Measurements from ENCODE around the gene LRPAP1. TPM values are rescaled to one million over a fixed set of nuclear protein-coding genes. Genes with fewer than 3 reads are reported as not detected.
"Not testable (repeated sequence)": the region's sequence is repeated elsewhere in the genome, so short reads cannot be mapped to it uniquely, and the experiment has no call there.

Gene LRPAP1
- total RNA-seq, 4 donors from 2014 or later = 8.8 to 260 (median 164) TPM

DNA sequence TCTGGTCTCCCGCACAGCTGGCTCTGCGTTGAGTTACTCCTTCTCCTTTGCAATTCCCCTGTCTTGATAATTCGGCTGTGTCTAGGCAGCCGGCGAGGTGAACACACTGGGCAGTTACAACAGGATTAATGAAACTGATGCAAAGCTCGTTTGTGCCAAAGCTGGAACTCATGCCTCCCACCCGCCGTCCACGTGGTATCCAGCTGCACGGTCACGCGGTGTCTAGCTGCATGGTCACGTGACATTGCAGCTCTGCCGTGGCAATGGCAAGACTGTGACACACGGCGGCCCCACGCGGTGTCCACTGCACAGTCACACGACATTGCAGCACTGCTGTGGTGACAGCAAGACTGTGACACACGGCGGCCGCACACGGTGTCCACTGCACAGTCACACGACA is 31.2 kb upstream of the LRPAP1 start:
- TF ChIP-seq POLR2A (IDR thresholded peaks at IDR 0.05) = no peak
- TF ChIP-seq, protein P1, sequence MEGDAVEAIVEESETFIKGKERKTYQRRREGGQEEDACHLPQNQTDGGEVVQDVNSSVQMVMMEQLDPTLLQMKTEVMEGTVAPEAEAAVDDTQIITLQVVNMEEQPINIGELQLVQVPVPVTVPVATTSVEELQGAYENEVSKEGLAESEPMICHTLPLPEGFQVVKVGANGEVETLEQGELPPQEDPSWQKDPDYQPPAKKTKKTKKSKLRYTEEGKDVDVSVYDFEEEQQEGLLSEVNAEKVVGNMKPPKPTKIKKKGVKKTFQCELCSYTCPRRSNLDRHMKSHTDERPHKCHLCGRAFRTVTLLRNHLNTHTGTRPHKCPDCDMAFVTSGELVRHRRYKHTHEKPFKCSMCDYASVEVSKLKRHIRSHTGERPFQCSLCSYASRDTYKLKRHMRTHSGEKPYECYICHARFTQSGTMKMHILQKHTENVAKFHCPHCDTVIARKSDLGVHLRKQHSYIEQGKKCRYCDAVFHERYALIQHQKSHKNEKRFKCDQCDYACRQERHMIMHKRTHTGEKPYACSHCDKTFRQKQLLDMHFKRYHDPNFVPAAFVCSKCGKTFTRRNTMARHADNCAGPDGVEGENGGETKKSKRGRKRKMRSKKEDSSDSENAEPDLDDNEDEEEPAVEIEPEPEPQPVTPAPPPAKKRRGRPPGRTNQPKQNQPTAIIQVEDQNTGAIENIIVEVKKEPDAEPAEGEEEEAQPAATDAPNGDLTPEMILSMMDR (IDR thresholded peaks at IDR 0.05) = no peak
- Histone ChIP-seq H3K27ac (no peak overlapping the region), H3K9me3 (no peaks in the 10 kb centered on the region), H3K4me1 (no peaks in the 10 kb centered on the region), H3K4me3 (no peak overlapping the region), H3K27me3 (no peaks in the 10 kb centered on the region), H3K36me3 (no peaks in the 10 kb centered on the region)
- intact Hi-C loops (cut with DNase I; ENCODE audit: low total_unique reads) = no loop called here
- DNase-seq = no peak

DNA sequence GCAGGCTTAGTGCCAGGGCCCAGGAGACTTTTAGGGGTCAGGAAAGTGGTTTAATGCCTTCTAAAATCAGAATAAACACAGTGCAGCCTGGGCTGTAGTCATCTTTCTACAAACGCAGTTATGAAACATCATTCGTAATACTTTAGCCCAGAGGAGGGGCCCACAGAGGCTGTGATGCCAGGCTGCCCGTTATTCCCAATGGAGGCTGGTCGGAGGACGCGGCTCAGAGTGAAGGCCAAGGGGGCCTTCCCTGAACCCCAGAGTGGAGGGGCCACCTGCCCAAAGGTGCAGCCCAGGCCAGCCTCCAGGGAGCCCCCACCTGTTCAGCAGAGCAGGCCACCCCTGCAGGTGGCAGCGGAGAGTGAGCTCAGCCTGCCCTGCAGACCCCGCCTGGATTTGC is 29.9 kb upstream of the LRPAP1 start:
- H3K27me3 ChIP-seq; intact Hi-C loops (cut with DNase I; ENCODE audit: low total_unique reads); DNase-seq; H3K36me3 ChIP-seq; H3K4me3 ChIP-seq; H3K9me3 ChIP-seq; H3K4me1 ChIP-seq; H3K27ac ChIP-seq: not testable (repeated sequence)

DNA sequence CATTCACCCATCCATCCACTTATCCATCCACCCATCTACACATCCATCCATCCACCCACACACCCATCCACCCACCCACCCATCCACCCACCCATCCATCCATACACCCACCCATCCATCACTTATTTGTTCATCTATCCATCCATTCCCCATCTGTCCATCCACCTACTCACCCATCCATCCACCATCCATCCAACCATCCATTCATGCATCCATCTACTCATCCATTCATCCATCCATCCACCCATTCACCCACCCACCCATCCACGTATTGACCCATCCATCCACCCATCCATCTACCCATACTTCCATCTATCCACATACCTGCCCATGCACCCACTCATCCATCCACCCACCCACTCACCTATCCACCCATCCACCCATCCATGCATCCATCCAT is 28.2 kb upstream of the LRPAP1 start:
- H3K4me1 ChIP-seq; H3K27me3 ChIP-seq; DNase-seq; intact Hi-C loops (cut with DNase I; ENCODE audit: low total_unique reads); H3K4me3 ChIP-seq; H3K9me3 ChIP-seq; H3K27ac ChIP-seq; H3K36me3 ChIP-seq: not testable (repeated sequence)

DNA sequence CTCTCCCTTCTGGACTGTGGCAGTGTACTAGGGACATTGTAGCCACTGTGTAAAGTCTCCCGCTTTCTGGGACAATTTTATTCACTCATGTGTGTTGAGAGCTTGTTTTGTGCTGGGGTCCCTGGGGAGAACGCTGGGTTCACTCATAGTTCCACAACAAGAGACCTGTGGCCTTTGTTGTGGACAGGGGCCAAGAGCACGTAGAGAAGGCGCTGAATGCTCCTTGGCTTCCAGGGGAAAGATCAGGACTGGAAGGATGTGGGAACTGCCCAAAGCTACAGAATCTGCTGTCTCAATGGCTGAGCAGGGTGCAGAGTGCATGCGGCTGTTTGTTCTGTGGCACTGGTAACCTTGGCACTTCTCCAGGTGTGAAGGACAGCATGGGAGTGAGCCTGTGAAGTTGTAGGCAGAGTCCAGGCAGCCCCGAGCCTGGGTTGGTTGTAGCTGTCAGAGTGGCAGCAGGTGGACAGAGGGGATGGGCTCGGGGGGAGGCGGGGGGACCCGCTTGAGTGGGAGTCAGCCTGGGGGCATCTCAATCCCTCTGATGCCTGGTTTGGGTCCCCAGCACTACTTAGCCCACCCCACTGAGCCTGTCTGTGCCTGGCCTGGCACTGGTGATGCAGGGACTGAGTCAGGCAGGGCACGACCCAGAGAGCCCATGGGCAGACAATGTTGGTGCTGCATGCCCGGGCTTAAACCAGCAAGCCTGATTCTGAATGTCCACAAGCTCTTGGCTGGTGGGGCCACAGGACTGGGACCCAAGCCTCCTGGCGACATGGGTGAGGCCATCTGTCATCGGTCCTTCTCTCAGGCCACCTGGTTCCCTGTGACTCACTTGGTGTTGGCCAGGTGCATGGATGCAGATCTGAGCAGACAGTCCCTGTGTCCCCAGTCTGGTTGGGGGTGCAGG is 27.4 kb upstream of the LRPAP1 start:
- DNase-seq; intact Hi-C loops (cut with DNase I; ENCODE audit: low total_unique reads): not testable (repeated sequence)

DNA sequence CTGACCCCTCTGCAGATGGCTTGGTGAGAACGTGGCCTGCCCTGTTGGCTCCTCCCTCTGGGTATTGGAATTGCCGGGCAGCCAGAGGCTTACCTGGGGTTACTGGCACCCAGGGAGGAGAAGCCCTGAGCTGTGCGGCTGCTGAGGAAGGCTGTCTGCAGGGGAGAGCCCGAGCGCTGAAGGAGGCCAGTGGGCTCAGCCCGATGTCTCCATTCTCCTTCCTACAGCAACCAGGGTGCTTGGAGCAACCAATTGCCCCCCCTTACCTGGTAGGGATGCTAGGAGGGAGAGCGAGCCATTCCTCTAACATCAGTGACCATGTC is 26.3 kb upstream of the LRPAP1 start:
- H3K9me3 ChIP-seq; H3K36me3 ChIP-seq; intact Hi-C loops (cut with DNase I; ENCODE audit: low total_unique reads); H3K27ac ChIP-seq; H3K4me3 ChIP-seq; H3K27me3 ChIP-seq; H3K4me1 ChIP-seq; DNase-seq: not testable (repeated sequence)

More for the DNA sequence above, 27.4 kb upstream of the LRPAP1 start:
- not testable (repeated sequence) for H3K4me1 ChIP-seq, H3K27me3 ChIP-seq, H3K9me3 ChIP-seq, H3K4me3 ChIP-seq, H3K36me3 ChIP-seq, H3K27ac ChIP-seq

DNA sequence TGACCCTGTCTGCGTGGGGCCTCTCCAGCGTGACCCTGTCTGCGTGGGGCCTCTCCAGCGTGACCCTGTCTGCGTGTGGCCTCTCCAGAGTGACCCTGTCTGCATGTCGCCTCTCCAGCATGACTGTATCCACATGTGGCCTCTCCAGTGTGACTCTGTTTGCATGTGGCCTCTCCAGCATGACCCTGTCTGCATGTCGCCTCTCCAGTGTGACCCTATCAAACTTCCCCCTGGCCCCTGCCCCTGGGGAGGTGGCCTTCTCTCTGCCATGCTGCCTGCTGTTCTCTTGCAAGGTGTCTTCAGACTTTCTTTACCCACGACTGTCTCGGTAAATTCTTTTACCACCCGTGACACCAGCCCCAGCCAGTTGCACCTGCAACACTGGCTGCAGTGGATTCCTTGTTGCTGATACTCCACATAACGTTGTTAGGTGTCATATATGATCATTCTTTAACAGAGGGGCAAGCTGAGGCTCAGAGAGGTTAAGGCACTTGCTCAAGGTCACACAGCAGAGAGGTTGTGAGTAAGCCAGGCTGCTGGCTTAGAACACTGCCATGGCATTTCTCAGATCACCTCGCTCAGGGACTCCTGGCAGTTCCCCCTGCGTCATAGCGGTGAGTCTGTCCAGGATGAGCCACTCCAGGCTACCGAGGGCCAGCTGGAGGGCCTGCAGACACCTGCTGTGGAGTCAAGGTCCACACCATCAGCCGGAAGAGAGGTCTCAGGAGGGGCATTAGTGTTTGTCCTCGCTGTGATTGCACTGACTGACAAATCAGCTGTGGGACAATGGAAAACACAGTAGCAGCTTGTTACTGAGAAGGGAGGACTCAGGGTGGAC is 25.7 kb upstream of the LRPAP1 start:
- H3K27ac ChIP-seq; H3K4me3 ChIP-seq; DNase-seq; intact Hi-C loops (cut with DNase I; ENCODE audit: low total_unique reads); H3K9me3 ChIP-seq; H3K4me1 ChIP-seq; H3K36me3 ChIP-seq; H3K27me3 ChIP-seq: not testable (repeated sequence)

DNA sequence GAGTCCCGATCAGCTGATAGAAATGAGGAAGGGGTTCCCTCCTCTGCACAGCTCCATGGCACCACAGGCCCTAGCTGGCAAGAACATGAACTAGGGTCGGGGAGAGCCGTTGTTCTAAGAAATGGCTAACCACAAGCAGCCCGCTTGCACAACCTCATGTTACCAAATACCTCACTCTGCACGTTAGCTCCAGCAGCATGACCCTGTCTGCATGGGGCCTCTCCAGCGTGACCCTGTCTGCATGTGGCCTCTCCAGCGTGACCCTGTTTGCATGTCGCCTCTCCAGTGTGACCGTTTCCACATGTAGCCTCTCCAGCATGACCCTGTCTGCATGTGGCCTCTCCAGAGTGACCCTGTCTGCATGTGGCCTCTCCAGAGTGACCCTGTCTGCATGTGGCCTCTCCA is 24.9 kb upstream of the LRPAP1 start:
- H3K36me3 ChIP-seq; H3K4me3 ChIP-seq; H3K27ac ChIP-seq; DNase-seq; H3K9me3 ChIP-seq; H3K4me1 ChIP-seq; H3K27me3 ChIP-seq; intact Hi-C loops (cut with DNase I; ENCODE audit: low total_unique reads): not testable (repeated sequence)

DNA sequence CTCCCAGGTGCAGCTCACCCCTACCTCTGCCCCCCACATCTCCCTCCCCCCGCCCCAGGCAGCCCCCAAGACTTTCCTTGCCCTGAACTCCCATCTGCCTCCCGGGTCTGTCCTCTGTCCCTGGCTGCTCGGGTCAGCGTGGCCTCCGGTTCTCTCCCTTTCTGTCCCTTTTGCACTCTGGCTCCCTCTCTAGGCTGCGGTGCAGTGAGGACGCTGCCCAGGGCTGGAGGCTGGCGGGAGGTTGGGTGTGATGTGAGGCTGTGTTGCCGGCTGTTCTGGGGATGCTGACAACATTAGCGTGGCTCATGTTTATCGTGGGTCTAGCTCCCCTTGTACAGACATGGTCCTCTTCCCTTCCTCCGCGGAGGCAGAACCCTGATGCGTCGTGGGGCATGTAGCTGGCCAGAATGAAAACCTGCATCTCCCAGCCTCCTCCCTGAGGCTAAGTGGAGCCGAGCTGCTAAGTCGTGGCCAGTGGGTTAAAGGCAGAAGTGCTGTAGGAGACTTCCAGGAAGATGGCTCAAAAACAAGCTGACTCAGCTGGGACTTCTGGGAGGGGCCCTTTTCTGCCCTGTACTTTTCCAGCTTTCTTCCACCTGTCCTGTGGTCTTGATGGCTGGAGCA is 24.1 kb upstream of the LRPAP1 start:
- H3K27me3 ChIP-seq; H3K27ac ChIP-seq; H3K9me3 ChIP-seq; DNase-seq; intact Hi-C loops (cut with DNase I; ENCODE audit: low total_unique reads); H3K36me3 ChIP-seq; H3K4me1 ChIP-seq; H3K4me3 ChIP-seq: not testable (repeated sequence)

DNA sequence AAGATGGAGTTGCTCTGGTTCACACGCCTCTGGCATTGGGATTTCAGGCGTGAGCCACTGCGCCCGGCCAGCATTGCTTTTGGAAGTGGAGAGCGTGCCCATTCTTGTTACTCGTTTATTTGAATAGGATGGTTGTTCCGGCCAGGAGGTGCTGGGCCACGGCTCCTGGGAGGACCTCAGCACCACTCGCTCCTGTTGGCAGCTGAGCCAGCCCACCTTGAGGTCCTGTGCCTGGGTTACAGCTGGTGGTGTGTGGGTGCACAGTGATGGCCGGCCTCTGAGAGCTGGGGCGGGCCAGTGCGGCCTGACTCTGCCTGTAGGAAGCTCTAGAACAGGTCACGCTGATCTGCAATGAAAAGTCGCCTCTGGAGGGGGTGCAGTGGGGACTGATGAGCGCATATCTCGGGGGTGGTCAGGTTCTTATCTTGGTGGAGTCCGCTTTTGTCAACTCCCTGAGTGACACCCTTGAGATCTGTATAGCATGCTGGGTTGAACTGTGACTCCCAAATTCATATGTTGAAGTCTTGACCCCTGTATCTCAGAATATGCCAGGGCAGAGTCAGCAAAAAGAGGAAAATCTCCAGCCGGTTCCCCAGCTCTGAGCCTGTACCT is 23.3 kb upstream of the LRPAP1 start:
- H3K4me3 ChIP-seq; H3K4me1 ChIP-seq; H3K9me3 ChIP-seq; intact Hi-C loops (cut with DNase I; ENCODE audit: low total_unique reads); H3K36me3 ChIP-seq; DNase-seq; H3K27me3 ChIP-seq; H3K27ac ChIP-seq: not testable (repeated sequence)

DNA sequence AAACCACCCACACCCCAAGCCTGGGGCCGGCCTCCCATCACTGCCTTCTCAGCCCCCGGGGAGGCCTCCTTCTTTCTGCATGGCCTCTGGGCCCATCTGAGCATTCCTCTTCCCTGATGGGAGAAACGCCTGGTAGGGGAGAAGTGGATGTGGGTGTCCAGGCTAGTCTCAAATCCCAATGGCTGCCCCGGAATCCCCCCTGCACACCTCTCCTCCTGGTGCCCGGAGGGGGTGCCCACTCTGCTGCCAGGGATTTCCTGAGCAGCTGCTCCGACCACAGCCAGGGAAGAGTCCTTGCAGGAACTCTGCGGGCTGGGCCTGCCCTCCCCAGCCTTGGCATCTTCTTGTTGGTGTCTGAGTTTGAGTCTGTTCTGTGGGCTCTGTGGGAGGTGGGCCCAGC is 19.1 kb upstream of the LRPAP1 start:
- H3K9me3 ChIP-seq; H3K27me3 ChIP-seq; H3K4me3 ChIP-seq; H3K27ac ChIP-seq; H3K4me1 ChIP-seq; intact Hi-C loops (cut with DNase I; ENCODE audit: low total_unique reads); H3K36me3 ChIP-seq; DNase-seq: not testable (repeated sequence)

DNA sequence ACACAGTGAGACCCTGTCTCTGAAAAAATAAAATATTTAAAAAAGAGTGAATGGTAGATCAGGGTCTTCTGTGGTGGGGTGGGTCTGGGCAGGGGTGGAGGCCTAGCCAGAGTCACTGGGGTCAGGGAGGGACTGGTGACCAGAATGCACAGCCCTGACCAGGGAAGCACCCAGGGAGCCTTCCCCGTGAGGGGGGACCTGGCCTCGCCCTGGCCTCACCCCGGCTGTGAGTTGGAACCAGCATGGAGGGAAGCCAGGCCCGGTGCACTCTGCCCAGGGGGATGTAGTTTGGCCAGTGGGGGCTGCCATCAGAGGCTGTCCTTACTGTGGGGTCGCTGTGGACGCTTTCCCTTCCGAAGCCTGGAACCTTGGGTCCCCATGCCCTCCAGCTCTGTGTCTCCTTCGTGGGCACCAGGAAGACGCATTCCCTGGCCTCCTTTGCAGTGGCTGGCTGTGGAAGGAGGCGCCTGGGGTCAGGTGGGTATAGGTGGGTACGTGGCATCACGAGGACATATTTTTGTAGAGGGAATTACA is 18.6 kb upstream of the LRPAP1 start:
- H3K27me3 ChIP-seq; H3K36me3 ChIP-seq; H3K4me1 ChIP-seq; DNase-seq; H3K9me3 ChIP-seq; H3K27ac ChIP-seq; intact Hi-C loops (cut with DNase I; ENCODE audit: low total_unique reads); H3K4me3 ChIP-seq: not testable (repeated sequence)

All from uterus (tissue), 4 donors.